ENCODE data around the gene SLIT3.

The SLIT3 gene

GRCh38 chr5:169121630-169122420 lies 179.1 kb downstream of the SLIT3 start:
- TF ChIP-seq EZH2phosphoT487 (IDR thresholded peaks at IDR 0.05; ENCODE audit: borderline replicate concordance, low read length): no peak
- TF ChIP-seq CTCF (IDR thresholded peaks at IDR 0.05; ENCODE audit: low read depth, low read length, poor library complexity, severe bottlenecking): no peak
- Histone ChIP-seq H3K9me2 (replicated peaks; ENCODE audit: control insufficient read depth, low read length) (no peaks in the 10 kb centered on the region), H3K27ac (ENCODE audit: low read depth, low read length) (no peak overlapping the region)

GRCh38 chr5:169119288-169120048 lies 181.5 kb downstream of the SLIT3 start:
- Histone ChIP-seq H3K27ac (ENCODE audit: low read depth, low read length) (no peak overlapping the region), H4K20me1 (ENCODE audit: control insufficient read depth, insufficient read depth, low read depth, low read length) (no peaks in the 10 kb centered on the region), H3K4me3 (ENCODE audit: low read length) (no peak overlapping the region), H3K27me3 (ENCODE audit: control insufficient read depth, low read length) (peaks cover 3% of the 10 kb centered on the region; the same call in 1 of the 2 replicates), H3K4me2 (ENCODE audit: low read length) (no peak overlapping the region), H3K9me2 (replicated peaks; ENCODE audit: control insufficient read depth, low read length) (no peaks in the 10 kb centered on the region), H3K36me3 (ENCODE audit: control insufficient read depth, low read length) (no peaks in the 10 kb centered on the region), H3F3A (ENCODE audit: control insufficient read depth, insufficient read depth) (no peaks in the 10 kb centered on the region), H3K79me2 (ENCODE audit: control insufficient read depth, low read length) (no peaks in the 10 kb centered on the region), H3K9me3 (ENCODE audit: control insufficient read depth, insufficient read depth, low read length) (no peaks in the 10 kb centered on the region), H3K4me1 (ENCODE audit: control insufficient read depth, low read length) (no peaks in the 10 kb centered on the region)
- TF ChIP-seq CTCF (IDR thresholded peaks at IDR 0.05; ENCODE audit: low read depth, low read length, poor library complexity, severe bottlenecking): no peak
- TF ChIP-seq EZH2phosphoT487 (IDR thresholded peaks at IDR 0.05; ENCODE audit: borderline replicate concordance, low read length): no peak

More at GRCh38 chr5:169121630-169122420, 179.1 kb downstream of the SLIT3 start:
- no peak overlapping the region for H3K4me3 ChIP-seq (ENCODE audit: low read length)
- H4K20me1 ChIP-seq (ENCODE audit: control insufficient read depth, insufficient read depth, low read depth, low read length): no peaks in the 10 kb centered on the region
- no peaks in the 10 kb centered on the region for H3K79me2 ChIP-seq (ENCODE audit: control insufficient read depth, low read length)
- peaks cover 3% of the 10 kb centered on the region for H3K27me3 ChIP-seq (ENCODE audit: control insufficient read depth, low read length)
- H3K4me1 ChIP-seq (ENCODE audit: control insufficient read depth, low read length): no peaks in the 10 kb centered on the region
- H3K36me3 ChIP-seq (ENCODE audit: control insufficient read depth, low read length): no peaks in the 10 kb centered on the region
- no peaks in the 10 kb centered on the region for H3K9me3 ChIP-seq (ENCODE audit: control insufficient read depth, insufficient read depth, low read length)
- no peaks in the 10 kb centered on the region for H3F3A ChIP-seq (ENCODE audit: control insufficient read depth, insufficient read depth)
- no peak overlapping the region for H3K4me2 ChIP-seq (ENCODE audit: low read length)

- Histone ChIP-seq H3K27me3 (ENCODE audit: control insufficient read depth, low read length) (no peaks in the 10 kb centered on the region), H3K9me2 (replicated peaks; ENCODE audit: control insufficient read depth, low read length) (no peaks in the 10 kb centered on the region), H3K36me3 (ENCODE audit: control insufficient read depth, low read length) (no peaks in the 10 kb centered on the region), H4K20me1 (ENCODE audit: control insufficient read depth, insufficient read depth, low read depth, low read length) (no peaks in the 10 kb centered on the region), H3K27ac (ENCODE audit: low read depth, low read length) (no peak overlapping the region), H3K4me1 (ENCODE audit: control insufficient read depth, low read length) (no peaks in the 10 kb centered on the region), H3K79me2 (ENCODE audit: control insufficient read depth, low read length) (no peaks in the 10 kb centered on the region), H3F3A (ENCODE audit: control insufficient read depth, insufficient read depth) (no peaks in the 10 kb centered on the region), H3K9me3 (ENCODE audit: control insufficient read depth, insufficient read depth, low read length) (no peaks in the 10 kb centered on the region), H3K4me2 (ENCODE audit: low read length) (no peak overlapping the region), H3K4me3 (ENCODE audit: low read length) (no peak overlapping the region)
- TF ChIP-seq EZH2phosphoT487 (IDR thresholded peaks at IDR 0.05; ENCODE audit: borderline replicate concordance, low read length) (no peak), CTCF (IDR thresholded peaks at IDR 0.05; ENCODE audit: low read depth, low read length, poor library complexity, severe bottlenecking) (no peak)
These were observed 183.9 kb downstream of the SLIT3 start for GRCh38 chr5:169116961-169117461.

All from DOHH2 (cell line).